ENCODE results near the gene EHBP1. TPM values are rescaled to one million over a fixed set of nuclear protein-coding genes. Genes with fewer than 3 reads are reported as not detected.
"Not testable (repeated sequence)": the region's sequence is repeated elsewhere in the genome, so short reads cannot be mapped to it uniquely, and the experiment has no call there.

Gene EHBP1
- total RNA-seq, 1 donor from 2014 or later: 80.9 TPM

GRCh38 chr2:62733546-62733945 lies 28.0 kb downstream of the EHBP1 start:
- no peak for DNase-seq (ENCODE audit: low spot score)

GRCh38 chr2:62736899-62737559 lies 31.5 kb downstream of the EHBP1 start:
- DNase-seq (ENCODE audit: low spot score): no peak

GRCh38 chr2:62738981-62739936 lies 33.7 kb downstream of the EHBP1 start:
- no peak for DNase-seq (ENCODE audit: low spot score)

- DNase-seq (ENCODE audit: low spot score): no peak
Observed at GRCh38 chr2:62740221-62740620, 34.7 kb downstream of the EHBP1 start.

- no peak for DNase-seq (ENCODE audit: low spot score)
Observed at GRCh38 chr2:62741127-62741526, 35.6 kb downstream of the EHBP1 start.

GRCh38 chr2:62741954-62742722 lies 36.6 kb downstream of the EHBP1 start:
- DNase-seq (ENCODE audit: low spot score): no peak

- no peak for DNase-seq (ENCODE audit: low spot score)
Observed at GRCh38 chr2:62743506-62743905, 38.0 kb downstream of the EHBP1 start.

- DNase-seq (ENCODE audit: low spot score): no peak
Observed at GRCh38 chr2:62744603-62745002, 39.1 kb downstream of the EHBP1 start.

GRCh38 chr2:62745891-62746481 lies 40.5 kb downstream of the EHBP1 start:
- DNase-seq (ENCODE audit: low spot score): no peak

GRCh38 chr2:62747169-62747568 lies 41.7 kb downstream of the EHBP1 start:
- no peak for DNase-seq (ENCODE audit: low spot score)

- no peak for DNase-seq (ENCODE audit: low spot score)
Observed at GRCh38 chr2:62747876-62748275, 42.4 kb downstream of the EHBP1 start.

- DNase-seq (ENCODE audit: low spot score): not testable (repeated sequence)
Observed at GRCh38 chr2:62749111-62749510, 43.6 kb downstream of the EHBP1 start.

- DNase-seq (ENCODE audit: low spot score): no peak
Observed at GRCh38 chr2:62757029-62757428, 51.5 kb downstream of the EHBP1 start.

GRCh38 chr2:62760026-62760425 lies 54.5 kb downstream of the EHBP1 start:
- no peak for DNase-seq (ENCODE audit: low spot score)

- DNase-seq (ENCODE audit: low spot score): no peak
Observed at GRCh38 chr2:62760555-62760954, 55.0 kb downstream of the EHBP1 start.

- DNase-seq (ENCODE audit: low spot score): no peak
Observed at GRCh38 chr2:62765619-62766376, 60.3 kb downstream of the EHBP1 start.

- DNase-seq (ENCODE audit: low spot score): no peak
Observed at GRCh38 chr2:62768615-62769014, 63.1 kb downstream of the EHBP1 start.

GRCh38 chr2:62770629-62771028 lies 65.1 kb downstream of the EHBP1 start:
- no peak for DNase-seq (ENCODE audit: low spot score)

GRCh38 chr2:62774555-62775366 lies 69.2 kb downstream of the EHBP1 start:
- peak; percentile 59 for DNase-seq (ENCODE audit: low spot score)

GRCh38 chr2:62775367-62775668 lies 69.8 kb downstream of the EHBP1 start:
- DNase-seq (ENCODE audit: low spot score): no peak

Measured in umbilical cord (tissue), 2 donors.